ENCODE data around the gene DTX3L.

DTX3L gene

DNA sequence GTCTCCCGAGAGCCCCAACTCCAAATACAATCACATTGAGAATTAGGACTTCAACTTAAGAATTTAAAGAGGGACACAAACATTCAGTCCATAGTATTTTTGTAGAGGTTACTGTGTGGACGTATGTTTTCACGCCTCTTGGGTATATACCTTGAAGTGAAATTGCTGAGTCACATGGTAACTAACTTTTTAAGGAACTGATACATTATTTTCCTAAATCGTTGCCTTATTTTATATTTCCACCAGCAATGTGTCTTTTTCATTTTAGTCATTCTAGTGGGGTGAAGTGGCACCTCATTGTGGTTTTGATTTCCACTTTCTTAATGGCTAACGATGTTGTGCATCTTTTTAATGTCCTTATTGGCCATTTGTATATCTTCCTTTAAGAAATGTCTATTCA, 25.2 kb downstream of the DTX3L start:
- Histone ChIP-seq H2BK5ac (ENCODE audit: low read depth, low read length, poor library complexity) (no peak overlapping the region), H3K36me3 (ENCODE audit: control insufficient read depth in 1 of 2, insufficient read depth in 2 of 2, low read length in 2 of 2) (no peaks in the 10 kb centered on the region), H4K8ac (ENCODE audit: low read depth, low read length) (no peak overlapping the region), H4K91ac (ENCODE audit: low read depth, low read length) (no peak overlapping the region), H3K14ac (ENCODE audit: low read length) (no peak overlapping the region), H3K9me3 (ENCODE audit: insufficient read depth, low read depth, low read length) (no peaks in the 10 kb centered on the region), H3K27me3 (ENCODE audit: insufficient read depth, low read length) (no peaks in the 10 kb centered on the region), H3K4me1 (ENCODE audit: control insufficient read depth in 1 of 2, insufficient read depth in 2 of 2, low read length in 2 of 2) (no peaks in the 10 kb centered on the region), H2BK120ac (ENCODE audit: insufficient read depth, low read length, poor library complexity) (no peak overlapping the region), H3K18ac (ENCODE audit: low read length) (no peak overlapping the region), H3K4me2 (ENCODE audit: low read length) (no peak overlapping the region), H2BK12ac (ENCODE audit: low read length) (no peak overlapping the region), H4K12ac (ENCODE audit: low read depth, low read length) (no peak overlapping the region), H2AK5ac (ENCODE audit: low read length) (no peak overlapping the region), H3K4me3 (ENCODE audit: low read depth, low read length) (no peak overlapping the region), H3K9ac (ENCODE audit: low read length) (no peak overlapping the region), H3K27ac (ENCODE audit: low read depth, low read length) (no peak overlapping the region), H2AFZ (ENCODE audit: insufficient read depth, low read length, poor library complexity) (no peak overlapping the region), H3K79me2 (ENCODE audit: control insufficient read depth, insufficient read depth, low read length, poor library complexity) (no peaks in the 10 kb centered on the region), H3K4ac (ENCODE audit: low read depth, low read length) (no peak overlapping the region), H3K23ac (ENCODE audit: low read length) (no peak overlapping the region), H3K79me1 (ENCODE audit: low read length) (no peaks in the 10 kb centered on the region)
- no CpG with 5 or more reads among the region's 5 CpGs for WGBS (ENCODE audit: extremely low coverage, insufficient coverage, insufficient read length)
- DNase-seq: no peak

DNA sequence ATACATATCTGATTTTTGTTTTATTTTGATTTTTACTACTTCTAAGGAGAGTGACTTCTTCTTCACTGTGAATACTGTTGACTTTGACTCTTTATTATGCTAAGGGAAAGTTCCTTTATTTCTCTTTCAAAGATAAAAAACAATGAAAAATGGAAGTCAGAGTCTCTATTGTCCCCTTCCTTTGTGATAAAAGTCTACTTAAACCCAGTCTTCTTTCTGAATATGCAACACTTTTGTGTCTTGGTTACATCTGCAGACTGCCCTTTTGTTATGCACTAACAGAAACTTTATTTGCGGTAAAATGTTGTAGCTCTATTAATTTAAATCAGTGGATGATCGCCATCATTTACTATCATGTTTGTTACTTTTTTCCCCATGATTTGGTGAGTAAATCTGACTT, 26.5 kb downstream of the DTX3L start:
- no peak overlapping the region for H2AK5ac ChIP-seq (ENCODE audit: low read length)
- H2AFZ ChIP-seq (ENCODE audit: insufficient read depth, low read length, poor library complexity): no peak overlapping the region
- H3K14ac ChIP-seq (ENCODE audit: low read length): no peak overlapping the region
- H2BK5ac ChIP-seq (ENCODE audit: low read depth, low read length, poor library complexity): no peak overlapping the region
- H2BK120ac ChIP-seq (ENCODE audit: insufficient read depth, low read length, poor library complexity): no peak overlapping the region
- no peaks in the 10 kb centered on the region for H3K27me3 ChIP-seq (ENCODE audit: insufficient read depth, low read length)
- H3K27ac ChIP-seq (ENCODE audit: low read depth, low read length): no peak overlapping the region
- no peaks in the 10 kb centered on the region for H3K36me3 ChIP-seq (ENCODE audit: control insufficient read depth in 1 of 2, insufficient read depth in 2 of 2, low read length in 2 of 2)
- H3K18ac ChIP-seq (ENCODE audit: low read length): no peak overlapping the region
- no peaks in the 10 kb centered on the region for H3K9me3 ChIP-seq (ENCODE audit: insufficient read depth, low read depth, low read length)
- H3K23ac ChIP-seq (ENCODE audit: low read length): no peak overlapping the region
- H3K4me3 ChIP-seq (ENCODE audit: low read depth, low read length): no peak overlapping the region
- H2BK12ac ChIP-seq (ENCODE audit: low read length): no peak overlapping the region
- H3K79me1 ChIP-seq (ENCODE audit: low read length): no peaks in the 10 kb centered on the region
- no CpG with 5 or more reads among the region's 2 CpGs for WGBS (ENCODE audit: extremely low coverage, insufficient coverage, insufficient read length)
- H4K91ac ChIP-seq (ENCODE audit: low read depth, low read length): no peak overlapping the region
- H3K4me2 ChIP-seq (ENCODE audit: low read length): no peak overlapping the region
- H3K9ac ChIP-seq (ENCODE audit: low read length): no peak overlapping the region
- no peak overlapping the region for H4K12ac ChIP-seq (ENCODE audit: low read depth, low read length)
- no peak for DNase-seq
- H3K4ac ChIP-seq (ENCODE audit: low read depth, low read length): no peak overlapping the region
- no peaks in the 10 kb centered on the region for H3K79me2 ChIP-seq (ENCODE audit: control insufficient read depth, insufficient read depth, low read length, poor library complexity)
- no peaks in the 10 kb centered on the region for H3K4me1 ChIP-seq (ENCODE audit: control insufficient read depth in 1 of 2, insufficient read depth in 2 of 2, low read length in 2 of 2)
- no peak overlapping the region for H4K8ac ChIP-seq (ENCODE audit: low read depth, low read length)

- no peaks in the 10 kb centered on the region for H3K4me1 ChIP-seq (ENCODE audit: control insufficient read depth in 1 of 2, insufficient read depth in 2 of 2, low read length in 2 of 2)
- no peaks in the 10 kb centered on the region for H3K79me1 ChIP-seq (ENCODE audit: low read length)
- H2AK5ac ChIP-seq (ENCODE audit: low read length): no peak overlapping the region
- no peak overlapping the region for H4K91ac ChIP-seq (ENCODE audit: low read depth, low read length)
- no peak overlapping the region for H2BK5ac ChIP-seq (ENCODE audit: low read depth, low read length, poor library complexity)
- no peak overlapping the region for H2BK120ac ChIP-seq (ENCODE audit: insufficient read depth, low read length, poor library complexity)
- H3K23ac ChIP-seq (ENCODE audit: low read length): no peak overlapping the region
- no peak overlapping the region for H3K14ac ChIP-seq (ENCODE audit: low read length)
- no peak overlapping the region for H3K27ac ChIP-seq (ENCODE audit: low read depth, low read length)
- no peak overlapping the region for H2AFZ ChIP-seq (ENCODE audit: insufficient read depth, low read length, poor library complexity)
- H3K9ac ChIP-seq (ENCODE audit: low read length): no peak overlapping the region
- no peaks in the 10 kb centered on the region for H3K27me3 ChIP-seq (ENCODE audit: insufficient read depth, low read length)
- no peaks in the 10 kb centered on the region for H3K9me3 ChIP-seq (ENCODE audit: insufficient read depth, low read depth, low read length)
- H3K36me3 ChIP-seq (ENCODE audit: control insufficient read depth in 1 of 2, insufficient read depth in 2 of 2, low read length in 2 of 2): no peaks in the 10 kb centered on the region
- no peaks in the 10 kb centered on the region for H3K79me2 ChIP-seq (ENCODE audit: control insufficient read depth, insufficient read depth, low read length, poor library complexity)
- H2BK12ac ChIP-seq (ENCODE audit: low read length): no peak overlapping the region
- H3K4ac ChIP-seq (ENCODE audit: low read depth, low read length): no peak overlapping the region
- no peak overlapping the region for H3K18ac ChIP-seq (ENCODE audit: low read length)
- no peak overlapping the region for H3K4me2 ChIP-seq (ENCODE audit: low read length)
- H3K4me3 ChIP-seq (ENCODE audit: low read depth, low read length): no peak overlapping the region
- no peak overlapping the region for H4K12ac ChIP-seq (ENCODE audit: low read depth, low read length)
- no peak for DNase-seq
- H4K8ac ChIP-seq (ENCODE audit: low read depth, low read length): no peak overlapping the region
Observed at GRCh38 chr3:122594025-122594424, 29.9 kb downstream of the DTX3L start.

GRCh38 chr3:122598151-122598550, 34.0 kb downstream of the DTX3L start:
- Histone ChIP-seq H2AK5ac (ENCODE audit: low read length) (no peak overlapping the region), H3K14ac (ENCODE audit: low read length) (no peak overlapping the region), H3K27me3 (ENCODE audit: insufficient read depth, low read length) (no peaks in the 10 kb centered on the region), H3K4me1 (ENCODE audit: control insufficient read depth in 1 of 2, insufficient read depth in 2 of 2, low read length in 2 of 2) (no peaks in the 10 kb centered on the region), H2BK5ac (ENCODE audit: low read depth, low read length, poor library complexity) (no peak overlapping the region), H2BK120ac (ENCODE audit: insufficient read depth, low read length, poor library complexity) (no peak overlapping the region), H3K23ac (ENCODE audit: low read length) (no peak overlapping the region), H3K4ac (ENCODE audit: low read depth, low read length) (no peak overlapping the region), H2AFZ (ENCODE audit: insufficient read depth, low read length, poor library complexity) (no peak overlapping the region), H4K91ac (ENCODE audit: low read depth, low read length) (no peak overlapping the region), H4K8ac (ENCODE audit: low read depth, low read length) (no peak overlapping the region), H4K12ac (ENCODE audit: low read depth, low read length) (no peak overlapping the region), H3K9ac (ENCODE audit: low read length) (no peak overlapping the region), H3K4me2 (ENCODE audit: low read length) (no peak overlapping the region), H2BK12ac (ENCODE audit: low read length) (no peak overlapping the region), H3K27ac (ENCODE audit: low read depth, low read length) (no peak overlapping the region), H3K79me1 (ENCODE audit: low read length) (no peaks in the 10 kb centered on the region), H3K18ac (ENCODE audit: low read length) (no peak overlapping the region), H3K36me3 (ENCODE audit: control insufficient read depth in 1 of 2, insufficient read depth in 2 of 2, low read length in 2 of 2) (no peaks in the 10 kb centered on the region), H3K79me2 (ENCODE audit: control insufficient read depth, insufficient read depth, low read length, poor library complexity) (no peaks in the 10 kb centered on the region), H3K4me3 (ENCODE audit: low read depth, low read length) (no peak overlapping the region), H3K9me3 (ENCODE audit: insufficient read depth, low read depth, low read length) (no peaks in the 10 kb centered on the region)
- no peak for DNase-seq
- WGBS (ENCODE audit: extremely low coverage, insufficient coverage, insufficient read length): no CpG with 5 or more reads among the region's 3 CpGs

GRCh38 chr3:122598556-122598955, 34.4 kb downstream of the DTX3L start:
- Histone ChIP-seq H4K8ac (ENCODE audit: low read depth, low read length) (no peak overlapping the region), H3K79me2 (ENCODE audit: control insufficient read depth, insufficient read depth, low read length, poor library complexity) (no peaks in the 10 kb centered on the region), H3K36me3 (ENCODE audit: control insufficient read depth in 1 of 2, insufficient read depth in 2 of 2, low read length in 2 of 2) (no peaks in the 10 kb centered on the region), H3K4ac (ENCODE audit: low read depth, low read length) (no peak overlapping the region), H3K14ac (ENCODE audit: low read length) (no peak overlapping the region), H3K27ac (ENCODE audit: low read depth, low read length) (no peak overlapping the region), H3K18ac (ENCODE audit: low read length) (no peak overlapping the region), H3K23ac (ENCODE audit: low read length) (no peak overlapping the region), H3K9ac (ENCODE audit: low read length) (no peak overlapping the region), H2BK120ac (ENCODE audit: insufficient read depth, low read length, poor library complexity) (no peak overlapping the region), H2AK5ac (ENCODE audit: low read length) (no peak overlapping the region), H2BK12ac (ENCODE audit: low read length) (no peak overlapping the region), H2AFZ (ENCODE audit: insufficient read depth, low read length, poor library complexity) (no peak overlapping the region), H2BK5ac (ENCODE audit: low read depth, low read length, poor library complexity) (no peak overlapping the region), H3K4me1 (ENCODE audit: control insufficient read depth in 1 of 2, insufficient read depth in 2 of 2, low read length in 2 of 2) (no peaks in the 10 kb centered on the region), H4K91ac (ENCODE audit: low read depth, low read length) (no peak overlapping the region), H3K27me3 (ENCODE audit: insufficient read depth, low read length) (no peaks in the 10 kb centered on the region), H3K79me1 (ENCODE audit: low read length) (no peaks in the 10 kb centered on the region), H3K4me3 (ENCODE audit: low read depth, low read length) (no peak overlapping the region), H4K12ac (ENCODE audit: low read depth, low read length) (no peak overlapping the region), H3K9me3 (ENCODE audit: insufficient read depth, low read depth, low read length) (no peaks in the 10 kb centered on the region), H3K4me2 (ENCODE audit: low read length) (no peak overlapping the region)
- WGBS (ENCODE audit: extremely low coverage, insufficient coverage, insufficient read length): no CpG with 5 or more reads among the region's 4 CpGs
- DNase-seq: no peak

Measured in trophoblast cell (in vitro differentiated cells and primary cell).